GM21423 (cell line): ENCODE data around the gene HIGD1A.

Experiments used
- ATAC-seq: cut with Tn5 transposase; IDR thresholded peaks from one replicate; pipeline ENCODE4 v1.9.1; 2021; ENCODE audit warnings: mild to moderate bottlenecking, moderate library complexity; ENCODE audit not compliant: unreplicated experiment

Gene HIGD1A

DNA sequence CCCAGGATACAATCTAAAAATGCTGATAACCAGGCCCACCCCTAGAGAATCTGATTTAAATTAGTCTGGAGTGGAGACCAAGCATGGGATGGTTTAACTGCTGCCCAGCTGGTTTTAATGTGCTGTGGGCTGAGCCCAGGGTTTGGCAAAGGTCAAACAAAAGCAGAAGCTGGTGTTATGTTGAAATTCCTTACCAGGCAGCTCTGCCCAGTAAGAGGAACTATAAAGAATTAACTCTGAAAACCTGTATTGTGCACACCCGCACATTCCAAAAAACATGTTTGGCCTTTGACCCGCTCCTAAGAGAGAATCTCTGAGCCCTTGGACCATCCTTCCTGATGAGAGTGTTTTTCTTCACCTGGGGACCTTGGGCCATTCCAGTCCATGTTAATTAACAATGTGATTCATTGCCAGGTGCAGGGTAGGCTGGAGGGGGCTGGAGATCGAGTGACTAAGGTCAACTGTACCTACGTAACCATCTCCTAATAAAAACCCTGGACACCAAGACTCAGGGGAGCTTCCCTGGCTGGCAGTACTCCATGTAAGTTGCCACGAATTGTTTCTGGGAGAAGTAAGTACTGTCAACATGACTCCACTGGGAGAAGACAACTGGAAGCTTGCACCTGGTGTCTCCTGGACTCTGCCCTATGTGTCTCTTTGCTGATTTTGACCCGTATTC is 42.1 kb downstream of the HIGD1A start:
- no peak for ATAC-seq

DNA sequence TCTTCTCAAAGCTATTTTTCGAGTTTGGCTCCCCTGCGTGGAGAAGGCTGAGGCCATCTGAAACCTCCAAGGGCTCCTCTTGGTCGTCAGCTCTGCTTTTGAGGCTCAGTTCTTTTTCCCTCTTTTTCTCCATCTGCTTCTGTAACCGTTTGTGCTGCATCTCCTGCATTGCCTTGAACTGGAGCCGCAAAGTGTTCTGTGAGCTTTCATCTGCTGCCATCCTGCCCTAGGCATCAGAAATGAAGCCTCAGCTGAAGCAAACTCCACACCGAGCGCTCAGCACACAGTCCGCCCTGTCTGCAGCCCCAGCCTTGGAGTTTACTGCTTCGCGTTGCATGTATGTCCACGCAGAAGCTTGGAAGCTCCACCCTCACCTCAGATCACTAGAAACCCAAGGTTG is 46.2 kb downstream of the HIGD1A start:
- no peak for ATAC-seq

DNA sequence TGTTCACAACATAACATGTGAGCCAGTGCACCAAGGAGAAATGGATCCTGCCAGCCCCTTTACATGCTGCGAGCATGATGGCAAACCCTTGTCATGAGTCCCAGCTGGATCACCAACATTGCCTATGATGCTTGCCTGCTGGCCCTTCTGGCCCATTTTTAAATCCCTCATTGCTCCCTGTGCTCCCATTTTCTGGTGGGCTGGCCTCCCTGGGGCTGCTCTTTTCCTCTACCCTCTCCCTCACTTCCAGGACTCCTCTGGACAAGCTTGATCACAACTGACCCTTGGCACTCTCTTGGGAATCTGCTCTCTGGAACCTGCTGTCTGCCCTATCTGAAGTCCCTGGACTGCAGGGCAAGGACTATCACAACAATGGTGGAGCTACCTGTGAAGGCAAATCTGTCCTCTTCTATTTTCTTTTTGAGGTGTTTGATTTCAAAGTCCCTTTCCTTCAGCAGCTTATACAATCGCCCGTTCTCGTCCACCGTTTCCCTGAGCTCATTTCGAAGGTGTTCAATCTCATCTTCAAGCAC is 47.5 kb downstream of the HIGD1A start:
- ATAC-seq: no peak

DNA sequence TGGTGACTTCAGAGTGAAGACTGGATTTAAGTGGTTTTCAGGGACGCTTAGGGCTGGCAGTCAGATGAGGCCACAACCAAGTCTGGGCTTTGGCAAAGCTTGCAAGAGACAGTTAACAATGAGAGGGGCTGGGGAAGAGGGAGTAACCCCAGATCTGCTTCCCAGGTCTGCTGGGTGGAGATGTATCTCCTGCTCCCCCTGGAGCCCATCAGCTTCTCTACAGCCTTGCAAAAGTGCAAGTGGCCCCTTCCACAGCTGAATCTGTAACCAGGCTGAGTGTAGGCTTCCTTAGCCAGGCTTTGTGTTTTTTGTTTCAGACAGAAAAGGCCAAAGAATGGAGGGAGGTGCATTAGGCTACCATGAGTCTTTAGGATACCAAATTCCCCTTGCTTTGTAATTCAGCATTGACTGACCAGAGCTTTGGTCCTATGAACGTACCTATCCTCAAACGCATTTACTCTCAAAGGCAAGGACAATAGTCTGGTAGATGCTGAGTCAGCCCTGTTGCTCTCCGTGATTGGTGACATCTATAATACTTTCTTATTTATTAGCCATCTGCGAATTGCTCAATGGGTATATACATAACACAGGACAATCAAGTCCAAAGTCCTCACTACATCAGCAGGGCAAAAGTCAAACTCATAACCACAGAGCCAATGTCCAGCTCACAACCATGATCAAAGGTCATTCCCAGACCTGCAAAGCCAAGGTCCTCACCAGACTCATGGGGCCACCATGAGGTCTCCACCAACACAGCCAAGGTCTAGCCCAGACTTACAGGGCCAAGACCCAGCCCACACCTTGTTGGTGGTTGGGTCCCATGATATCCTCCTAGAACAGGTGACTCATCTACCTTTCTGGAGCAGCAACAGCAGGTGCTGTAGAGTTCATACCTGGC is 48.4 kb downstream of the HIGD1A start:
- ATAC-seq: no peak

DNA sequence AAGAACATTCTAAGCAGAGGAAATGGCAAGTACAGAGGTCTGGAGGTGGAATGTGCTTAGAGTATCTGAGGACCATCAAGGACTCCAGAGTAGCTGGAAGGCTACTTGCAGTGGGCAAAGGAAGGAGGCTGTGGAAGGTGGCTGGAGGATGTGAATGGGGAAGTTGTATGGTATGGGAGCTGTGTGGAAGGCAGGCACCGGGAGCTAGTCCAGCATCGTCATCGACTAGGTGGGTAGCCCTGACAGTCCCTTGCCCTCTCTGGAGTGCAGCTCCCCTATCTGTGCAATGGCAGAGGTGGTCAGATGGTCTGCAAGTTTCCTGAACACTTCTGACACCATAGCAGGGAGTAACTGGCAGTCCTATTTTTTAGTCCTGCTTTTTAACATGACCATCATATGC is 50.5 kb downstream of the HIGD1A start:
- no peak for ATAC-seq

DNA sequence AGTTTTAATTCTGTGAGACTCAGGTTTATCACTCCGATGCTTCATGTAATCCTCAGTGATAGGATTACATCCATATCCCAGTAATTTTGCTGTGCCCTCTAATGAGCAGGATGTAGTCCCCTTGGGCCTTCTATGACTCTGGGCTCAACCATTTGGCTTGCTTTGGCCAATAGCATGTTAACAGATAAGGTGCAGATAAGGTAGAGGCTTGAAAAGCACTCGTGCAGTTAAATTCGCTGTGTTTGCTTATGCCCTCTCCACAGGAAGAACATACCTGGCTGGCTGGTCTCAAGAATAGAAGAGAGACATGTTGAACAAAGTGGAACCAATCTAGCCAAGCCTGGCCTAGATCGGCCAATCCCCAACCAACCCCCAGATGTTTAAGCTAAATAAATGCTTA is 51.3 kb downstream of the HIGD1A start:
- ATAC-seq: no peak

DNA sequence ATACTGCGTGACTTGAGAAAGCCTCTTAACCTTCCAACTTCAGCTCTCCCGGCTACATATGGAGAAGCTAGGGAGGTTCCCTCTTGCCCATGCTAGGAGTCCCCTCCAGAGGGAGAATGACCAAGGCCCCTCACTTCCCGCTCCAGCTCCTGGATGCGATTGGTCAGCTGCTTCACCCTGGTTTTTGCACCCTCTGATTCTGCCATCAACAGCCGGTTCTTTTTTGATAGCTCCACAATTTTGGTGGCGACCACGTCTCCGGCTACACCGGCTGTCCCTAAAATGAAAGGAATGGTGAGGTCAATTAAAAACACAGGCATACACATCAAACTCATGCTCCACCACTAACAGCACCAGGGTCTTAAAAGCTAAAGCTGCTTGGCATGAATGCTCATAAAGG is 51.8 kb downstream of the HIGD1A start:
- no peak for ATAC-seq

DNA sequence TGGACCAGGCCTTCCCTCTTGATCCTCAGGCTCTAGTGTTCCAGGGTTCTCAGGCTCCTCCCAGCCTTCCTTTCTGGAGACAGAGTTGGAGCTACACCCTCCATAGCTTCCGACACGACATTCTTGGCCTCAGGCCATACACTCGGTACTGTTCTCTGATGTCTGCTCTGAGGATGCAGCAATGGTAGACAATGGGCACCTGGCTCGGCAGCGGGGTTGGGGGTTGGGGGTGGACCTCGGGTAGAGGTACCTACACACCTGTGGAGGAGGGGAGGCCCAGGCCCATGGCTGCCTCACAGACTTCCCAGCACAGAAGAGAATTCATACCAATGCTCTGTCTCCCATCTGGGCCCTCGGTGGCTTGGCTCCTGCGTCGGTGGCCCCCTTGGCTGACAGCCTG is 52.7 kb downstream of the HIGD1A start:
- no peak for ATAC-seq

DNA sequence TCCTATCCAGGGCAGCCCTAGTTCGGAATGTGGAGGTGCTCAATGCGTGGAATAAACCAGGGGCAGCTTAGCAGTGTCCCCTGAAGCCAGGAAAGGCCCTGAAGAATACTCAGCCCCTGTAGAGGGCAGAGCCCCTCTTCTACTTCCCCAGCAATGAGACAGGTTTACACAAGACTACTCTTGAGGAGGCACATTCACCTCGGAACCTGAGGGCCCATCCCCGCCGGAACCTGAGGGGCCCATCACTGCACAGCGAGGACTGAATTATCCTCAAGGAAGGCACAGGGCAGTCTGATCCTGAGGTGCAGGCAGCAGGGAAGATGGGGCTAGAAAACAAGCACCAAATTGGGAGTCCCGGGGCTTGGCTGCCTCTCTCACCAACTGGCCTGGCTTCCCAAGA is 53.5 kb downstream of the HIGD1A start:
- ATAC-seq: no peak

DNA sequence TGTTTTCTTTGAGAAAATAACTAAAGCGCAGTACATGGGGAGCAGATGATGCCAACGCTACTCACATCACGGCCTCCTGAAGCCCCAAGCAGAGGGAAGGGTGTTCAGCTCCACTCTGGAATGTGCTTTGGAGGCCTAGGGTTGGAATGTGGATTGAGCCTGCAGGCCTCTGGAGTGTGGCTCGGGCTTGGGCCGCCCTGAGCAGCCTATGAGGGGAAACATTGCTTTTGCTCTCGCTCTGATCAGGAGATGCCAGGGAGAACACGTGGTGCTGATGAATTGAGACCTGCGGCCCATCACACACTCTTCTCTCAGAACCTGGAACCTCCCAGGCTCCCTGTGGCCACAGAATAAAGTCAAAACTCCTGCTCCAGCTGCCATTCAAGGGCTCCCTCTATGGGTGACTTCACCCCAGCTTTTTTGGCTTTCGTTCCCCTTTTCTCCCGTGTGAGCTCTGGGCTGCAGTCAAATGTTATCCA is 54.5 kb downstream of the HIGD1A start:
- ATAC-seq: no peak

DNA sequence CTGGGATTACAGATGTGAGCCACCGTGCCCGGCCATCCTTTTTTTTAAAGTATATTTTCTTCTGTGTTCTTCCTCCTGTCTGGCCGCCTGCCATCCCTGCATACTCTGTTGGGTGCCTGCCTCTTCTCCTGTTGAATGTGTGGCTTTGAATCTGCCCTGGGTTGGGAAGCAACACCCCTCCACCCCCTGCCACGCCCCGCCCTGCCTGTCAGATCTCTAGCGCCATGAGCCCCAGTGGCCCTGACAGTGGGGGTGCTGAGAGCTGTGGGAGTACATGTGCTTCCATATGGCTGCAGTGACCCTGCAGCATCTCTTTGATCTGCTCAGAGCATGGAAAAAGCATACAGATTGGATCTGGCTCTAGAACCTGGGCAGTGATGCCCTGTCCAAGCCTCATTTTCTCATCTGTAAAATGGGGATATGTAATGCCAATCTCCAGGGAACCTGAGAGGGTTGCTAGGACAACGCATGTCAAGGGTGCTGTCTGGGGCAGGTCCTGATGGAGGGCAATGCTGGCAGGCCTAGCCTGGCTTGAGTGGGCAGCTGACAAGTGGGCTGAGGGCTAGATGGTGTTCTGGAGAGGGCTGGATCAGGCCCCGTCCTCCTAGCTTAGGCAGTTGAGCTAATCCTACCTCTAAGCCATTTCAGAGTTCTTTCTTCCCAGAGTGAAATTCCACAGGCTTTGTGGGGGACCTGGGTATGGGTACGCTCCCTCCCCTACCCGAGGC is 55.1 kb downstream of the HIGD1A start:
- ATAC-seq: no peak

DNA sequence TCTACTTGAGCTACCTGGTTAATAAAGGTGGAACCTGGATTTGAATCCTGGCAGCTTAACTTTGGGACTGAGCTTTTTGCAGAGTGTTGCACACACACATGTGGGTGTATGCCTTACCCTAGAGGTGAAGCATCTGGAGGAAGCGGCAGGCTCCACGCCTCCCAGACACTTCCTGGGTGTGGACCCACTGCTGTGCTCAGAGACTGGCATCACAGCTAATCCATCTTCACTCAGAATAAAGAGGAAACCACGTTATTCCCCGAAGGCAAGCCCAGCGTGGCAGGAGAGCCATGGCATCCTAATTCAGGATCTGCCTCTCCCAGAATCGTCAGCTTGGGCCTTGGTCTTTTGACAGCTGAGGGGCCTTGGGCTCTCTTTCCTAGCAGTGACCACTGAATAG is 56.7 kb downstream of the HIGD1A start:
- no peak for ATAC-seq

DNA sequence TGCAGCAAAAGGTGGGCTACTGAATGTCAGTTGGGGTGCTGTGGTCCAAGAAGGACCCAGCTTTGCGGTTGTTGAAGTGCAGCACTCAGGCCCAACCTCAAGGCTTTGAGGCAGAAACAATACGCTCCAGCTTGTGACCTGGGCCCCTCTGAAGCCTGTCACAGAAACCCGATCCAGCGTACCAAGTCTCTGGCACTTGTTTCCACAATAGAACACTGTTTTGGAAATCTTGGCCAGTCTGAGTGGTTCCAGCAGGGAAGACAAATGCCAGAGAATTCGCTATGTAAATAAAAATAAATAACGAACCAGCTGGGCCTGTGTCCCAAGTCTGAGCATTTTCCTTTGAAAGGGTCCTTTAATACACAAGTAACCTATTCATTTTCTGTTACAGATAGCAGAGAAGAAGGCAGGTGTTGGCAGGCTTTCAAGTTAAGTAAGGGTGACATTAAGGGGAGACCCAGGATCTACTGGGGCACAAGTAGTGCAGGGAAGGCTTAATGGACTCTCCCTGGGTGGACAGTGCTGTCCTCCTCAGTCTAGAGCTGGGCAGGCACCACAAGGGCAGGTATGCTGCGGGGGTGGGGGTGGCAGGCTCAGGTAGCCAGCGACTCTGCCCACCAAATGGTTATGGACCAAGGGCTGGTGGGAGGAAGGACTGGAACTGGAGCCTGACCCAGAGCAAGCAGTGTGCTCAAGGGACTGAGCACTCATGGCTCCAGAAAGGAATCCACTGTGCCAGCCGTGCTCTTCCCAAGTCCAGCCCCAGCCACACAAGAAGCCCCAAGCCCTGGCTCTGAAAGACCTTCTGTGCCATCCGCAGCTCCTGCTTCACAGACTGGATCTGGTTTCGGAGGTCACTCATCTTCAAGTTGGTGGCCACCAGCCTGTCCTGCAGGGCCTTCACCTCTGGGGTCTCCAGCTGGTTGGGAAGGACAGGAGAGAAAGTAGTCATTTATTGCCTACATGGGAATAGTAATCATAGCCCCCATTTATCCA is 57.5 kb downstream of the HIGD1A start:
- ATAC-seq: no peak

DNA sequence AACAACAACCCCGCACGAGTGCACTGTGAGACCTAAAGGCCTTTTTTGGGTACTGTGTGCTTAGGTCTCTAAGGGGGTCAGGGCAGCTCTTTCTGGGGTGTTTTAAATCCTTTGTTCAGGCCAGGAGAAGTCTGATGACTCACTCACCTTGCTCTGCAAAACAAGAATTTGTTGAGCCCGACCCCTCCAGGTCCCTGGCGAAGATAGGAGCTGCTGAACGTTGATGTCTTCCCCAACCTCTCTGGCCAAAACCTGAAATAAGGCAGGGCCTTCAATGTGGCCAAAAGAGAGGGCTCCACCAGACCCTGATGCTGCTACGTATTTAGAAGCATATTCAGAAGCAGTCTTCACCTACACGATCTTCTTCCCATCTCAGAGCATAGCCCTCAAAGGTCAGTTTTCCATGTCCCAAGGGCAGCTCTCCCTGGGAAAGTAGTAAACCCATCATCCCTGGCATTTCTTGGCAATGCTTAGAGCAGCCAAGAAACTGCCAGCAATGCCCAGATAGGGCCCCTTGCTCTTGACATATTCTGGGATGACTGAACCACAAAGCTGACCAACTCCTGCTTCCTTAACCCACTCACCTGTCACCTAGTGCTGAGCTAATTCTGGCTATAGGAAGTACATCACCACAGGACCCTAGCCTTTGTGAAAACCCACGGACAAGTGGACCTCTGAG is 58.4 kb downstream of the HIGD1A start:
- ATAC-seq: no peak

DNA sequence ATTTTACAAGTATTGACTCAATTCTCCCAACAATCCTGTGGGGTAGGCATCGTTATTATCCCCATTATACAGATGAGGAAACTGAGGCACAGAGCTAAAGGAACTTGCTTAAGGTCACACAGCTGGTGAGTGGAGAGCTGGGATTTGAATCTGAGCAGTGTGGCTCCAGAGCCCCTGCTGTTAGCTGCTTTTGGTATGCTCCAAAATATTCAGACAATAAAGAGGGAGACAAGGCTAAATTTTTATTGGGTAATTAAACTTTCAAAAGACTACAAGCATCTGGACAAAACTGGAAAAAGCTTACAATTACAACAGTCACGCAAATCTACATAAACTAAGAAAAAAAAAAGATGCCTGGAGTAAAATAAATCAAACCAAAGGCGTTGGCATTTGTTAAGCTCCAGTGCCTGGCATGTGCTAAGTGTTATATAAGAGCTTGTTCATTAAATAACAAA is 59.0 kb downstream of the HIGD1A start:
- no peak for ATAC-seq

DNA sequence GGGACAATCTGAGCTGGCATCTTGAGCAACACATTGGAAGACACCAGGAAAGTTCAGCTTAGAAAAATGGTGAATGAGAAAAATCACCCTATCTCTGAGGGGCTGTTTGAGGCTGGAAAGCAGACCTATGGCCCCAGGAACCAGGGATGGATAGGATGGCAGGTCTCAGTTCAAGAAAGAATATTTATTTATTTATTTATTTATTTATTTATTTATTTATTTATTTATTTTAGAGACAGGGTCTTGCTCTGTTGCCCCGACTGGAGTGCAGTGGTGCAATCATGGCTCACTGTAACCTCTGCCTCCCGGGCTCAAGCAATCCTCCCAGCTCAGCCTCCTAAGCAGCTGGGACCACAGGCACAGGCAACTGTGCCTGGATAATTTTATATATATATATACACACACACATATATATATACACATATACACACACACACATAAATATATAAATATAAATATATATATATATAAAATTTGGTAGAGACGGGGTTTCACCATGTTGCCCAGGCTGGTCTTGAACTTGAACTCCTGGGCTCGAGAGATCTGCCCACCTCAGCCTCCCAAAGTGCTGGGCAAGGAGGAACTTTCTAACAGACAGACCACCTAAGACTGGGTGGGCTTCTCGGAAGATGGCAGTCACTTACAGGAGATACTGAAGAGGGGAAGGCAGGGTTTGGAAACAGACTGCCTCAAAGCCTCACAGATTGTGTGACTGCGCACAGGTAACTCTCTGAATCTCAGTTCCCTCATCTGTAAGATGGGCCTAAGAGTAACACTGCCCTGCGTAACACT is 60.9 kb downstream of the HIGD1A start:
- ATAC-seq: no peak

DNA sequence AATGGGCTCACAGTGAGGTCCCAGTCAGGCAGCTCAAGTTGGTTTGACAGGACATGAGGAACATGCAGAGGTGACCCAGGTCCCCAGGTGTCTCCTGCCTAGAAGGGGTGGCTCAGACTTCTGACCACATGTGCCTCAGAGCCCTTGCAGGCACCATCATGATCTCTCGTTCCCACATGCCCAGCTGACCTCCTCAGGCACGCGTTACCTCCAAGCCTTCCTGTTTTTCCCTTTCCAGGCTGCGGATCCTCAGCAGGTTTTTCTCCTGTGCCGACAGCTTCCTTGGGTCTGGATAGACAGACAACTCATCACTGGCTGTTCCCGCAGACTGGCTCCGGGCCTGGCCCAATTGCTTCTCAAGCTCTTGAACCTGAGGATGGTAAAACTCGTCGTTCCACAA is 61.6 kb downstream of the HIGD1A start:
- no peak for ATAC-seq

DNA sequence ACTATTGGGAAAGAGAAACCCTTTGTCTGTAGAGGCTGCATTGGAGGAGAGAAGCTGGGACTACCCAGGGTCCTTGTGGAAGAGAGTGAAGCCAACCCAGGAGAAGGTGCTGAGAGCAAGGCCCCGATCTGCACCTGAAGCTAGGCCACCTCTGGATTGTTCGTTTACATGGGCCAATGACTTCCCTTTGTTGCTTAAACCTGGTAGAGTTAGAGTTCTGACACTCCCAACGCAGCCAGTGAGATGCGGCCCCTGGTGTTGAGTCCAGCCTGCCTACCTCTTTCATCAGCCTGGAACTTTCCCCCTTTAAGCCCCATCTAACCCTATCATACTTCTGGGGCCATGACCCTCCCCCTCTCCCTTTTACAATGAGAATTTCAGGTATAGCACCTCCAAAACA is 62.0 kb downstream of the HIGD1A start:
- ATAC-seq: no peak

DNA sequence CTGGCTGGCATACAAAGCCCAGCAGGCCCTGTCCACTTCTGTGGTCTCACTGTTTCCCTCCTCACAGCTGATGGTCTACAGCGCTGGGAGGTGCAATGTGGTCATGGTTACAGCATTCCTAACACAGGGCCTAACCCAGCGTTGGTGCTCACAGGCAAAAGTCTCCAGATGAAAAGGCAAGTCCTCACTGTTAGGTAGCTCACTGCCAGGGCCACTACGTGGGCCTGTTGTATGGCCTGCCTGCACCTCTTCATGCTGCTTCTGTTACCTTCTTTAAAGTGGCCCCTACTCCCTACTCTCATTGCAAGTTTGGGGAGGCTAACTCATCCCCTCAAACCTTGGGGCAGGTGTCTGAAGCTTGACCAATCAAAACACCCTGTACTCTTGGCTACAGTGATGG is 62.5 kb downstream of the HIGD1A start:
- no peak for ATAC-seq
